Endothelial cell of umbilical vein (primary cell): ENCODE data around the gene ZMIZ1. TPM values are rescaled to one million over a fixed set of nuclear protein-coding genes. Genes with fewer than 3 reads are reported as not detected.

Source experiments
- BruUV-seq: library from RNA; stranded (reverse); fragments of 400-500 nt; replicated peaks from 2 replicates; lab custom pipeline; 2021; lab: Mats Ljungman, UMichigan
- CTCF ChIA-PET: fragments of 300-600, 350-600 bp; sonication (Branson Sonifier 250); formaldehyde crosslinking; loops from one replicate; lab custom pipeline; 2021; ENCODE audit warnings: antibody characterized with exemption, inconsistent platforms; lab: Charles Lee
- POLR2A ChIA-PET: fragments of 300-600, 350-600 bp; sonication (Branson Sonifier 250); formaldehyde crosslinking; loops from one replicate; lab custom pipeline; 2021; ENCODE audit warnings: antibody characterized with exemption, inconsistent platforms; lab: Charles Lee
- DNase-seq: peaks from one replicate; pipeline ENCODE4 v3.0.0-alpha.2; 2011; ENCODE audit warnings: low read depth, low spot score
- FAIRE-seq: peaks from 2 replicates; lab custom pipeline; 2011; peaks lifted over from hg19 to GRCh38; lab: Jason Lieb, UNC
- H2AFZ ChIP-seq: 2 replicates; pipeline ENCODE4 v1.6.0; 2012; ENCODE audit warnings: low read depth, low read length, control low read depth, inconsistent platforms
- H3K27ac ChIP-seq: 2 replicates; pipeline ENCODE4 v1.5.1; 2011; ENCODE audit warnings: low read depth, mild to moderate bottlenecking, control low read depth, low read length, moderate library complexity; ENCODE audit not compliant: insufficient read depth
- H3K27me3 ChIP-seq, 2 experiments: 2 replicates each; pipeline versions ENCODE4 v1.6.0 to v1.6.1; 2011; ENCODE audit warnings: low read length in 2 of 2, mixed read lengths in 1 of 2; ENCODE audit not compliant: control insufficient read depth in 2 of 2, insufficient read depth in 2 of 2
- H3K36me3 ChIP-seq, 2 experiments: 2 replicates in 1 of 2; 3 replicates in 1 of 2; pipeline ENCODE4 v1.5.1; 2011; ENCODE audit warnings: low read length in 2 of 2, mild to moderate bottlenecking in 1 of 2, moderate library complexity in 1 of 2; ENCODE audit not compliant: control insufficient read depth in 2 of 2, insufficient read depth in 2 of 2; ENCODE audit errors: extremely low read depth in 1 of 2
- H3K4me1 ChIP-seq: 3 replicates; pipeline ENCODE4 v1.5.1; 2011; ENCODE audit warnings: mild to moderate bottlenecking, low read length; ENCODE audit not compliant: control insufficient read depth, insufficient read depth; ENCODE audit errors: extremely low read depth
- H3K4me2 ChIP-seq: 2 replicates; pipeline ENCODE4 v1.6.1; 2011; ENCODE audit warnings: low read length, control low read depth, mixed read lengths; ENCODE audit not compliant: insufficient read depth
- H3K4me3 ChIP-seq, 3 experiments: fragments of 200-600 bp in 1 of 3; sonication (generic), shearing (Covaris generic) in 1 of 3; replicated peaks in 1 of 3; 2 replicates each; pipeline ENCODE4 v1.5.1; 2011 to 2016; ENCODE audit warnings: control low read depth in 3 of 3, low read length in 3 of 3, mild to moderate bottlenecking in 2 of 3, inconsistent platforms in 1 of 3, low read depth in 1 of 3, moderate library complexity in 1 of 3; ENCODE audit not compliant: insufficient read depth in 1 of 3
- H3K79me2 ChIP-seq: 2 replicates; pipeline ENCODE4 v1.6.0; 2012; ENCODE audit warnings: low read length, inconsistent platforms; ENCODE audit not compliant: control insufficient read depth, insufficient read depth
- H3K9ac ChIP-seq: replicated peaks from 2 replicates; pipeline ENCODE3; 2011; ENCODE audit warnings: low read length, control low read depth; ENCODE audit not compliant: insufficient read depth; ENCODE audit errors: extremely low read depth
- H3K9me1 ChIP-seq: replicated peaks from 3 replicates; pipeline ENCODE4 v1.6.0; 2011; ENCODE audit warnings: mild to moderate bottlenecking, low read length; ENCODE audit not compliant: control insufficient read depth, insufficient read depth; ENCODE audit errors: extremely low read depth
- H3K9me3 ChIP-seq: replicated peaks from 2 replicates; pipeline ENCODE4 v1.5.1; 2012; ENCODE audit warnings: low read length, inconsistent platforms; ENCODE audit not compliant: control insufficient read depth, insufficient read depth
- H4K20me1 ChIP-seq: replicated peaks from 2 replicates; pipeline ENCODE3; 2011; ENCODE audit warnings: mild to moderate bottlenecking, low read length; ENCODE audit not compliant: control insufficient read depth, insufficient read depth; ENCODE audit errors: extremely low read depth
- EZH2 ChIP-seq: IDR thresholded peaks from 2 replicates; pipeline ENCODE4 v1.6.1; 2012; ENCODE audit warnings: borderline replicate concordance, low read depth, mild to moderate bottlenecking, moderate library complexity, low read length, inconsistent platforms; ENCODE audit not compliant: severe bottlenecking
- FOS ChIP-seq: IDR thresholded peaks from 2 replicates; pipeline ENCODE4 v1.6.1; 2011; ENCODE audit warnings: mild to moderate bottlenecking, low read length, moderate library complexity, borderline replicate concordance; ENCODE audit not compliant: insufficient read depth
- GATA2 ChIP-seq: IDR thresholded peaks from 2 replicates; pipeline ENCODE4 v1.7.0; 2011; ENCODE audit warnings: low read depth, mild to moderate bottlenecking, moderate library complexity, mixed read lengths, low read length; ENCODE audit not compliant: insufficient read length, insufficient read depth
- JUN ChIP-seq: IDR thresholded peaks from 2 replicates; pipeline ENCODE4 v1.6.1; 2011; ENCODE audit warnings: borderline replicate concordance, low read depth; ENCODE audit not compliant: insufficient read length, insufficient read depth
- MYC ChIP-seq: IDR thresholded peaks from one replicate; pipeline ENCODE4 v1.6.1; 2011; ENCODE audit warnings: mild to moderate bottlenecking, low read depth, low read length
- POLR2A ChIP-seq: IDR thresholded peaks from 2 replicates; pipeline ENCODE4 v1.6.1; 2012; ENCODE audit warnings: low read depth, mild to moderate bottlenecking, control low read depth, low read length
- POLR2AphosphoS5 ChIP-seq: IDR thresholded peaks from 2 replicates; pipeline ENCODE4 v1.6.1; 2012; ENCODE audit warnings: low read depth, mild to moderate bottlenecking, control low read depth, low read length, moderate library complexity; ENCODE audit not compliant: insufficient read depth
- dilution Hi-C: fragments of 300-500 bp; cut with MboI; formaldehyde crosslinking; loops from one replicate; pipeline ENCODE4 v1.15.0; 2019; ENCODE audit warnings: low sequenced_read_pairs; ENCODE audit not compliant: extremely low pct_ligation_motif_present
- intact Hi-C: fragments of 100-400 bp; cut with micrococcal nuclease; formaldehyde crosslinking; loops from one replicate; pipeline ENCODE4 v1.10.0; 2022
- polyA plus RNA-seq, 4 experiments: library from polyadenylated mRNA; depleted of rRNA in 3 of 4; stranded (reverse) in 3 of 4; unstranded in 1 of 4; fragments of >200 nt; gene quantifications; 2 replicates each; pipeline versions ENCODE4 v1.2.1 to v1.2.3, GENCODE V29; 2011 to 2012; ENCODE audit warnings: missing spikeins in 1 of 4
- total RNA-seq: library from RNA; stranded (reverse); gene quantifications from 2 replicates; pipeline ENCODE4 v1.2.3, GENCODE V29; 2021
- TF ChIP-seq, protein P1 (sequence below), 2 donors: IDR thresholded peaks; 1 replicate in 1 of 2; 2 replicates in 1 of 2; pipeline ENCODE4 v1.5.1; 2011; ENCODE audit warnings: low read length in 2 of 2, mild to moderate bottlenecking in 2 of 2, moderate library complexity in 2 of 2, control low read depth in 1 of 2, inconsistent platforms in 1 of 2, low read depth in 1 of 2; ENCODE audit not compliant: insufficient read depth in 1 of 2; ENCODE audit errors: extremely low read depth in 1 of 2
- TF ChIP-seq, protein P2 (sequence below): IDR thresholded peaks from 2 replicates; pipeline ENCODE4 v1.6.1; 2011; ENCODE audit not compliant: insufficient read depth, insufficient read length

ZMIZ1 gene
- total and polyA plus RNA-seq, 2 donors (not counting 3 experiments of a cell fraction or from before 2014, with no cell fraction given) = 12.5 to 46.7 TPM

DNA sequence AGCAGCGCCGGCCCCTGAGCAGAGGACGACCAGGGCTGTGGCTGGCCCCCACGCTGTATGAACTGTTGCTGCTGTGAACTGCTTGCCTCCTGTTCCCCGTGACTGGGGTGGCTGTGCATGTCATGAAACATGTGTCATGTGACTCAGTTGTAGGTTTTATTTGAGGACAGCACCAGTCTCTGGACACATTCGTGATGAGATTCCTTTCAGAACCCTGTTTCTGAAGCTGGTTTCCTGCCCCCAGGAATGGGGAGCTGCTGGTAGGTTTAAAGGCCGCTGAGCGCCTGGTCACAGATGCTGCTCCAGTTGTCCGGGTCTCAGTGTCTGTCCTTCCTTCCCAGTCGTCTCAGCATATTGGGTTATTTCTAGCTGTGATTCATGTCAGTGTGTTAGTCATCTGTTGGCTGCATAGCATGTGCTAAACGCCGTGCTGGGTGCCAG lies 199.4 kb downstream of the ZMIZ1 start:
- no peaks in the 10 kb centered on the region for H3K27me3 ChIP-seq
- peak; percentile 93 for FAIRE-seq
- peaks cover 52% of the 10 kb centered on the region for H3K79me2 ChIP-seq
- H3K4me2 ChIP-seq = no peak overlapping the region
- no peaks in the 10 kb centered on the region for H4K20me1 ChIP-seq
- H3K9me3 ChIP-seq = no peaks in the 10 kb centered on the region
- intact Hi-C loops = no loop called here
- peak overlapping the region; percentile 86 for H3K27ac ChIP-seq
- no peak overlapping the region for H3K4me3 ChIP-seq
- ChIA-PET CTCF (no interaction called here), POLR2A (no interaction called here)
- no peaks in the 10 kb centered on the region for H3K9me1 ChIP-seq
- dilution Hi-C loops = no loop called here
- H3K36me3 ChIP-seq = peaks cover 0 to 7% of the 10 kb centered on the region in 2 experiments
- peak; percentile 42 for DNase-seq
- no TSS peak for BruUV-seq
- TF ChIP-seq POLR2A = no peak
- no peak for TF ChIP-seq MYC
- no peak for TF ChIP-seq GATA2
- TF ChIP-seq, protein P1, sequence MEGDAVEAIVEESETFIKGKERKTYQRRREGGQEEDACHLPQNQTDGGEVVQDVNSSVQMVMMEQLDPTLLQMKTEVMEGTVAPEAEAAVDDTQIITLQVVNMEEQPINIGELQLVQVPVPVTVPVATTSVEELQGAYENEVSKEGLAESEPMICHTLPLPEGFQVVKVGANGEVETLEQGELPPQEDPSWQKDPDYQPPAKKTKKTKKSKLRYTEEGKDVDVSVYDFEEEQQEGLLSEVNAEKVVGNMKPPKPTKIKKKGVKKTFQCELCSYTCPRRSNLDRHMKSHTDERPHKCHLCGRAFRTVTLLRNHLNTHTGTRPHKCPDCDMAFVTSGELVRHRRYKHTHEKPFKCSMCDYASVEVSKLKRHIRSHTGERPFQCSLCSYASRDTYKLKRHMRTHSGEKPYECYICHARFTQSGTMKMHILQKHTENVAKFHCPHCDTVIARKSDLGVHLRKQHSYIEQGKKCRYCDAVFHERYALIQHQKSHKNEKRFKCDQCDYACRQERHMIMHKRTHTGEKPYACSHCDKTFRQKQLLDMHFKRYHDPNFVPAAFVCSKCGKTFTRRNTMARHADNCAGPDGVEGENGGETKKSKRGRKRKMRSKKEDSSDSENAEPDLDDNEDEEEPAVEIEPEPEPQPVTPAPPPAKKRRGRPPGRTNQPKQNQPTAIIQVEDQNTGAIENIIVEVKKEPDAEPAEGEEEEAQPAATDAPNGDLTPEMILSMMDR (IDR thresholded peaks at IDR 0.05; ENCODE audit: extremely low read depth in 1 of 2, insufficient read depth in 1 of 2, low read depth in 1 of 2, low read length in 2 of 2) = no peak
- peak; percentile 64 for TF ChIP-seq FOS
- TF ChIP-seq, protein P2, sequence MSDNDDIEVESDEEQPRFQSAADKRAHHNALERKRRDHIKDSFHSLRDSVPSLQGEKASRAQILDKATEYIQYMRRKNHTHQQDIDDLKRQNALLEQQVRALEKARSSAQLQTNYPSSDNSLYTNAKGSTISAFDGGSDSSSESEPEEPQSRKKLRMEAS = peak; percentile 6
- no peak for TF ChIP-seq EZH2
- TF ChIP-seq POLR2AphosphoS5 = no peak
- TF ChIP-seq JUN = no peak
- H3K4me1 ChIP-seq = peaks cover 37% of the 10 kb centered on the region
- H2AFZ ChIP-seq = no peak overlapping the region
- H3K9ac ChIP-seq = no peak overlapping the region
